GM19025 (cell line): ENCODE measurements around the gene STAM2.
"Not testable (repeated sequence)": the region's sequence is repeated elsewhere in the genome, so short reads cannot be mapped to it uniquely, and the experiment has no call there.

Experiments
- ATAC-seq: cut with Tn5 transposase; IDR thresholded peaks from one replicate; pipeline ENCODE4 v1.9.1; 2021; ENCODE audit warnings: mild to moderate bottlenecking, low read depth, moderate library complexity; ENCODE audit not compliant: unreplicated experiment

Gene STAM2

DNA sequence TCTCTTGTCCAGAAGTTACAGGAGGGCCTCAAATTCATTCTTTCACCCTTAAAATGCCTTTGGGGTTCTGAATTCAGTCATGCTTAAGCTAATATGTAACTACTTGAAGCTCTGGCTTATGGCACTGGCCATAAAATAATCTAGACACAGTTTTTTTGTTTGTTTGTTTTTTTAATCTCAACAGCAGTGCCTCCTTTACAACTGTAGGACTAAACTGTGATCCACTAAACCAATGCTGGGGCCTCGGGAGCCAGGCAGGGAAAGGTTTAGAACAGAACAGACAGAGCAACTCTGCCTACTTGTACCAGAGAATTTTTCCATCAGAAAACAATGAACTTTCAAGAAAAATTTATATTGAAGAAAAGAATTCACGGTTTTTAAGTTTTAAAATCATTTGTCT is 1.7 kb downstream of the STAM2 start:
- ATAC-seq: no peak

DNA sequence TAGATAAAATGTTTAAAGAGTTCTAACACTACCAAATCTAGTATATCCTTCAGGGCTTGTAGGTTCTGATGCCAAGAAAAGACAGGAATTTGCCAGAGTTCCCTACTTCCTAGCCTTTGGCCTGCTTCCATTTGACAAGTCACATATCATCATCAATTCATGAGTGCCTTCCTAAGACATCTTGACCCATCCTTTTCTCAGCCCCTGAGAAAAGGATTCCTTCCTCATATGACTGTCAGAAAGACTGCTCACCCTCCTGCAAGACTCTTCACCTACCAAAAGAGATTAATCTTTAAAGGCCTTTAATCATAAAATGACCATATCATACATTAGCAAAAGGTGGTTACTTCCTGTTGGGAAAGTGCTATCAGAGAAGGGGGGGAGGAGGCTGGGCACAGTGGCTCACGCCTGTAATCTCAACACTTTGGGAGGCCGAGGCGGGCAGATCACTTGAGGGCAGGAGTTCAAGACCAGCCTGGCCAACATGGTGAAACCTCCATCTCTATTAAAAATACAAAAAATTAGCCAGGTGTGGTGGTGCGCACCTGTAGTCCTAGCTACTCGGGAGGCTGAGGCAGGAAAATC is 3.3 kb downstream of the STAM2 start:
- not testable (repeated sequence) for ATAC-seq

DNA sequence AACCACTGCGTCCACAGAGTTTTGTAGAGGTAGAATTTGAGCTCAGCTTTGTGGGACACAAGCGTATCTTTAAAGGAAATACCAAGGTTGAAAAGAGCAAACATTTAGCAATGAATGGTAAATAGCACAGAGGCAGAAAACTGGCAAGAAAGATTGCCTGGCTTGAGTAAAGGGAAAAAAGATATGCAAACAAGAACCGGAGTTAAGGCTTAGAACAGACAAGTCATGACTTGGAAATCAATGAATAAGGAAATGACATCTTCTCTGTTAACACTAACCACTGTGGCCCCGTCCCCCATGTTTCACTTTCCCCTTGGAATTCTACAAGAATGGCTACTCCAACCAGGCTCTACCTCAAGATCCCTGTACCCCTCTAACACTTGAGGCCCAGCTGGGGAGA is 3.8 kb downstream of the STAM2 start:
- ATAC-seq: no peak

DNA sequence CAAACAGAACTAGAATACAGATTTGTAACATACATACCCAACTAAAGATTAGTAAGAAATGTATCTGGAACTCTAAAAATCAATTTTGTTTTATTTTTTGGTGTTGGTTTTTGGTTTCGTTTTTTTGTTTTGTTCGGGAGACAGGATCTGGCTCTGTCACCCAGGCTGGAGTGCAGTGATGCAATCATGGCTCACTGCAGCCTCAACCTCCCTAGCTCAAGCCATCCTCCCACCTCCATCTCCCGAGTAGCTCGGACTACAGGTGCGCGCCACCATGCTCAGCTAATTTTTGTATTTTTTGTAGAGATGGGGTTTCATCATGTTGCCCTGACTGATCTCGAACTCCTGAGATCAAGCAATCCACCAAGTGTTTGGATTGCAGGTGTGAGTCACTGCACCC is 6.4 kb downstream of the STAM2 start:
- ATAC-seq: not testable (repeated sequence)

DNA sequence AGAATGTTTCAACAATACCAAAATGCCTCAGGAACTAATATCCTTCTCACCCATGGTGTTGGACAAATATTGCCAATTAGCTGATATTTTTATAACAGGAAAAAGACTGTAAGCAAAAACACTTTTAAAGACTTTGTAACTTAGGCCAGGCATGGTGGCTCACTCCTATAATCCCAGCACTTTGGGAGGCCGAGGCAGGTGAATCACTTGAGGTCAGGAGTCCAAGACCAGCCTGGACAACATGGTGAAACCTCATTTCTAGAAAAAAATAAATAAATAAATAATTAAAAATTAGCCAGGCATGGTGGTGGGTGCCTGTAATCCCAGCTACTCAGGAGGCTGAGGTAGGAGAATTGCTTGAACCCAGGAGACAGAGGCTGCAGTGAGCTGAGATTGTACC is 8.1 kb downstream of the STAM2 start:
- ATAC-seq: not testable (repeated sequence)

DNA sequence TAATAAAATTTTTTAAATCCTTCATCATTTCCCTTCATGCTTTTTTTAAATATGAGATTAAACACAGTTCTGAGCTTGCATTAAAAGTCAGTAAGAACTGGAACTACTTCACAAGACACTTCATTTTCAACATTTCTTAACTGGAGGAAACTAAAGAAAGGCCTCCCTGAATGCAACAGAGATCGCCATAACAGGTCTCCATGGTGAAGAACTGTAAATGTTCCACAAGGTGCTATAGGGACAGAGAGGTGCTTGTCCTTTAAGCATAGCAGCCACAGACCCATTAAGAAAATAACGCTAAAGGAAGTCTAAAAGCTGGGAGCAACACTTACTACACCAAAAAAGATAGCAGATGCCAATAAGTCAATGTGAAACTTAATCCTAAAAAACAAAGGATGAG is 8.5 kb downstream of the STAM2 start:
- peak; percentile 29 for ATAC-seq

DNA sequence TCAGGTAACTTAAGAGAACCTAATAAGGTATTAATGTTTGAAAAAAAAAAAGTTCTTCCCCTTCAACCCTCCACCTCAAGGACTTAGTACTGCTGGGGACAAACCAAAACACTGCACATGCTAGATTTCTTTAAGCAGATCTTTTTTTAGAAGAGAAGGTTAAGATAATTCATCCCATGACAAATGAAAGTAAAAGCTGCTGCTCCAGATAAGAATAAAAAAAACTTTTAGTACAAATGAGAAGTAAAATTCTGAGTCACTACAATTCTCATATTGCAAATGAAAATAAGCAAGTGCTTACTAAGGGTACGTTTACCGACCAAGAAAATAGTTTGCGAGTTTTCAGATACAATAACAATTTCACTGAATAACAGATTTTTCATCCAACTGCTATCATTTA is 8.9 kb downstream of the STAM2 start:
- peak; percentile 75 for ATAC-seq

DNA sequence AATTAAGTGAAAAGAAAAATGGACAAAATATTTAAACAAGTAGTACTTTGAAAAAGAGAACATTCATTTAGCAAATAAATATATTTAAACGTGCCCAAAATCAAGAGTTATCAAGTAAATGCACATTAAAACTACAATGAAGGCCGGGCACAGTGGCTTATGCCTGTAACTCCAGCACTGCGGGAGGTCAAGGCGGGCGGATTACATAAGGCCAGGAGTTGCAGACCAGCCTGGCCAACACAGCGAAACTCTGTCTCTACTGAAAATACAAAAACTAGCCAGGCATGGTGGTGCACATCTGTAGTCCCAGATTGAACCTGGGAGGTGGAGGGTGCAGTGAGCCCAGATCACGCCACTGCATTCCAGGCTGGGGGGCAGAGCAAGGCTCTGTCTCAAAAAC is 9.8 kb downstream of the STAM2 start:
- no peak for ATAC-seq

DNA sequence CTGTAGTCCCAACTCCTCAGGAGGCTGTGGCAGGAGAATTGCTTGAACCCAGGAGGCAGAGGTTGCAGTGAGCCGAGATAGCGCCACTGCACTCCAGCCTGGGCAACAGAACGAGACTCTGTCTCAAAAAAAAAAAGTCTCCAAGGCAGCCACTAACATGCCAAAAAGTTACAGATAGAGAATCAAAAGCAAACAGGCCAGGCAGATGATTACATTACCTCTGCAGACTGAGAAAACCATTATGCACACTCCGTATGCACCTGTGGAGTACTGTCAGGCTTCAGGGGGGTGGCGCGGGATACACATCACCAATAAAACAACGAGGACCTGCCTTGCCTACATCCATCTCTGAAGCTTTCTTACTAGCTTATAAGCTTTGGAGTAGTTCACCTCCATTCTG is 10.3 kb downstream of the STAM2 start:
- ATAC-seq: no peak

DNA sequence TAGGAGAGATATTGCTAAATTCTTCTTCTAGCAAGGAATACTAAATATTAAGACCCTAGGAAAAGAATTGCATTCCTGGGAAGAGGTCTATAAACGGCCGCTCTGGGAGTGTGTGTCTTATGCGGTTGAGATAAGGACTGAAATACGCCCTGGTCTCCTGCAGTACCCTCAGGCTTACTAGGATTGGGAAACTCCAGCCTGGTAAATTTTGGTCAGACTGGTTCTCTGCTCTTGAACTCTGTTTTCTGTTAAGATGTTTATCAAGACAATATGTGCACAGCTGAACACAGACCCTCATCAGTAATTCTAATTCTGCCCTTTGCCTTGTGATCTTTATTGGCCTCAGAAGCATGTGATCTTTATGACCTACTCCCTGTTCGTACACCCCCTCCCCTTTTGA is 11.9 kb downstream of the STAM2 start:
- not testable (repeated sequence) for ATAC-seq

DNA sequence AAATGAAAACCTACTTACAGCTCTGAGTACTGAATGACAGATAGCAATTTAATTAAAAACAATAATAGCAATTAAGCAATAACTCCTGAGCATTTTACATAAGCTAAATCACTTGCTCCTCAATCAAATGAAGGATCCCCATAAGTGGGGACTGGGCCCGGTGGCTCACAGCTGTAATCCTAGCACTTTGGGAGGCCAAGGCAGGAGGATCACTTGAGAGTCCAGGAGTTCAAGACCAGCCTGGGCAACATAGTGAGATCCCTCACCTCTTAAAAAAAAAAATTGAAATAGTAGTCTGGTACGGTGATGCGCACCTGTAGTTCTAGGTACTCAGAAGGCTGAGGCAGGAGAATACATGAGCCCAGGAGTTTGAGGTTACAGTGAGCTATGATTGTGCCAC is 13.4 kb downstream of the STAM2 start:
- no peak for ATAC-seq

DNA sequence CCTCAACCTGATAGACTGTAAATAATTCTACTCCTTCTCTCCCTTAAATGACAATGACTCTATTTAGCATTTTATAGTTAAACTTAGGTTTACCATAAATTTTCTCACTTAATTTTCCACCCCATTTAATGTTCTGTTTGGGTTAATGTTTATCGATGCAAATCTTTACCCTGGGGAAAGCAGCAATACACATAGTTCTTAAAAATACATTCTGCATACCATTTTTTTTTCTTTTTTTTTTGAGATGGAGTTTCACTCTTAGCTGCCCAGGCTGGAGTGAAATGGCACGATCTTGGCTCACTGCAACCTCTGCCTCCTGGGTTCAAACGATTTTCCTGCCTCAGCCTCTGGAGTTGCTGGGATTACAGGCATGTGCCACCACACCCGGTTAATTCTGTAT is 14.0 kb downstream of the STAM2 start:
- no peak for ATAC-seq

DNA sequence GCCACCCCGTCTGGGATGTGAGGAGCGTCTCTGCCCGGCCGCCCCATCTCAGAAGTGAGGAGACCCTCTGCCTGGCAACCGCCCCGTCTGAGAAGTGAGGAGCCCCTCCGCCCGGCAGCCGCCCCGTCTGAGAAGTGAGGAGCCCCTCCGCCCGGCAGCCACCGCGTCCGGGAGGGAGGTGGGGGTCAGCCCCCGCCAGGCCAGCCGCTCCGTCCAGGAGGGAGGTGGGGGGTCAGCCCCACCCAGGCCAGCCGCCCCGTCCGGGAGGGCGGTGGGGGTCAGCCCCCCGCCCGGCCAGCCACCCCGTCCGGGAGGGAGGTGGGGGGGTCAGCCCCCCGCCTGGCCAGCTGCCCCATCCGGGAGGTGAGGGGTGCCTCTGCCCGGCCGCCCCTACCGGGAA is 15.2 kb downstream of the STAM2 start:
- not testable (repeated sequence) for ATAC-seq

DNA sequence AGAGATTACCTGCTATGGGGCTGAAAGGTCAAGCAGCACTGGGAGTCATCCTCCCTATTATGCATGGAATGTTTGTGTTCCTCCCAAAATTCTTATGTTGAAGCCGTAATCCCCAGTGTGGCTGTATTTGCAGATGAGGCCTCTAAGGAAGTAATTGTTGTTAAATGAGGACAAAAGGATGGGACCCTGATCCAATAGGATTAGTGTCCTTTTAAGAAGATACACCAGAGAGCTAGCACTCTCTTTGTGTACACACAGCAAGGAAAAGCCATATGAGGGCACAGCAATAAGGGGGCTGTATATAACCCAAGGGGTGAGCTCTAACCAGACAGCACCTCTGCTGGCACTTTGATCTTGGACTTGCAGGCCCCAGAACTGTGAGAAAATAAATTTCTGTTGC is 18.3 kb downstream of the STAM2 start:
- ATAC-seq: no peak

DNA sequence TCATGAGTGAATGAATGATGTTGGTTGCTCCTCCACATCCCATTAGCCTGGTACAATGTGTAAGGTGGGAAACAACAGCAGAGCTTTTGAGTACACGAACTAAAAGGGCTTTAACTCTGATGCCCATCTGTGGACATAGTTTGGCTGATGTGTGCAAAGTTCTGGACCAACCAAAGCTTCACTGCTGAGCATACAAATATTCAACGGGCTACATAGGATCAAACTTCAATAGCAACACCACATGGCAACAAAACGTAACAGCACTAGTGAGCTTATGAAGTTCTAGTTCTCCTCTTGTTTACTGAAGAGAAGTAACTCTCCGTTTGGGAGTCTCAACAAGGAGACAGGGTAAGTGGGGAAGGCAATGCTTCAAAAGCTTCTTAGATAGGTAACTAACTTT is 20.4 kb downstream of the STAM2 start:
- no peak for ATAC-seq

DNA sequence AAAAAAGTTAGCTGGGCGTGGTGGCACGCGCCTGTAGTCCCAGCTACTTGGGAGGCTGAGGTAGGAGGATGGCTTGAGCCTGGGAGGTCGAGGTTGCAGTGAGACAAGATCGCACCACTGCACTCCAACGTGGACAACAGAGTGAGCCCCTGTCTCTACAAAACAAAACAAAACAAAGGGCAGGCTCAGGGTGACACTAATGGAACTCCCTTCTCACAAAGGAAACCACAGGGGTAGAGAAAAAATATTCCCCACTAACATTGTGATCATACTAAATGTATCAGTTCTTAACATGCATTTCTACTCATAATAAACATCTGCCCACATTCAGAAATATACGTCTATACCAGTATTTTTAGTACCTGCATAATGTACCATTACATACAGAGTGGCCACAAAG is 21.1 kb downstream of the STAM2 start:
- ATAC-seq: no peak

DNA sequence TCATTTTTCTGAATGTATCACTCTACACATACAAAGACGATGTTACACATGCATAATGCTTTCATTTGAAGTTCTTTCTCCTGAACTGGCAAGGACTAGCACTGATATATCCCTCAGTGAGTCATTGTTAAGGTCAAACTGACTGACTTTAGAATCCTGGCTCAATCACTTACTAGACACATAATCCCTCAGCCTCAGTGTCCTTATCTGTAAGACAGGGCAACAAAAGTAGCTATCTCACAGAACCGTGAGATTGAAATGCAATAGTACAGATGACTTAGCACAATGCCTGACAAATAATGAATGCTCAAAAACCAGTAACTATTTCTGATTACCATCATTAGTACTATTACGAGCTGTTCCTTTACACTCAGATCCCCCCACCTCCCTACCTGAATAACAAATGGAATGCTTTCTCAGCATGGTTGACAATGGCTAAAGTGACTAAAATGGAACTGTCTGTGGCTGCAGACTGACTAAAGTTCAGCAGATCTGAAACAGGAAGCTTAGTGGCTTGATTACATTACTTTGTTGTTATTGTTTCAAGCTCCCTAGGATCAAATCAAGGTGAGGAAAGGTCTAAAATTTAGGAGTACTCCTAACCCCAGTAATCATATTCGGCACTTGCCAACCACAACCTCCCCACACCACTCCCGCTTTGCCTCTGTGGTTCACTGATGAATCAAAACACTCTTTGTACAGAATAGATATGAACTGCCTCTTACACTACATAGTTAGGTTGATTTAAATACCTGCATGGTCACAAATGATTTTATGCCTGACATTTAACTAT is 40.9 kb downstream of the STAM2 start:
- peak; percentile 72 for ATAC-seq

DNA sequence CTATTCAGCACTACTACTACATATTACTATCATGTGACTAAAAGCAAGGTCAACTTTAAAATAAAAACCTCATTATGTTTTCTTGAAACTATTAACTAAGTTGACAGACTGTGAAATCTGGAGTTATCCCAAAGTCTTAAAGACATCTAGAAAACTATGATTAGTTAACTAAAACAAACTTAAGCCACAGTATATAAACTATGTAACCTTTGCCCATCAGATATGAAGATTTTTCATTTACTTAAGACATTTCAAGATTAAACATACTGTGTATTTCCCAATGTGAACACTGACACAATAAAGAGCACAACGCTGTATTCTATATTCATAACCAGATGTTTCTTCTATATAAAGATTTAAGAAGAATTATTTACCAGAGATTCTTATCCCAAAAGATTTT is 43.3 kb downstream of the STAM2 start:
- no peak for ATAC-seq

DNA sequence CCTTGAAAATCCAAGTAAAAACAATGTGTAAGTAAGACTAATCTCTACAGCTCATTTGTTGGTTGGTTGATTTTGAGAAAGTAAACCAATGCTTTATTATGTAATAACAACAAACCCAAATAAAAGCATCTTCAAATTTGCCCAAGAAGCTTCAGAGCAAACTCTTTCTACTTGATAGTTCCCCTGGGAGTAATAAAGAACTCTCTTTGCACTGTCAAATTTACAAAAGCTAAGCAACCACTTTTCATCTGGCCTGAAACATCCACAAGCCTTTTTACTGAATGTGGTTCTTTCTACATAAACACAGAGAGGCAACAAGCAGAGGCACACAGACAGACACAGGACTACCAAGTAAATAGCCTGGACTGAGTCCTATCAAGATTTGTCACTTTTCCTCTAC is 47.9 kb downstream of the STAM2 start:
- ATAC-seq: no peak

DNA sequence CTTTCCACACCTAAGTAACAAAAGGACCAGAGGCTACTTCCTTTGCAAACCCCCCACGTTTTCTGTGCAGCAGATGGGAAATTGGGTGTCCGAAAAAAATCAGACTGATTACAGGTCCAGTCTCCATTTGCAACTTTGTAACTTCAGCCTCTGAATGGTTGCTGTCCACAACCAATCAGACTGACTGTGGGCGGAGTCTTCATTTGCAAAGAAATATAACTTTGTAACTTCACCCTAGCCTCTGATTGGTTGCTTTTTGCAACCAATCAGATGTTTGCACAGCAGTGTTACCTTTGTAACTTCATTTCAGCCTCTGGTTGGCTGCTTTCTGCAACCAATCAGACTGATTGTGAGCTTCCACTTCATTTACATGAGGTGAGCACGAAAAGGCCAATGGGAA is 48.9 kb downstream of the STAM2 start:
- ATAC-seq: no peak

DNA sequence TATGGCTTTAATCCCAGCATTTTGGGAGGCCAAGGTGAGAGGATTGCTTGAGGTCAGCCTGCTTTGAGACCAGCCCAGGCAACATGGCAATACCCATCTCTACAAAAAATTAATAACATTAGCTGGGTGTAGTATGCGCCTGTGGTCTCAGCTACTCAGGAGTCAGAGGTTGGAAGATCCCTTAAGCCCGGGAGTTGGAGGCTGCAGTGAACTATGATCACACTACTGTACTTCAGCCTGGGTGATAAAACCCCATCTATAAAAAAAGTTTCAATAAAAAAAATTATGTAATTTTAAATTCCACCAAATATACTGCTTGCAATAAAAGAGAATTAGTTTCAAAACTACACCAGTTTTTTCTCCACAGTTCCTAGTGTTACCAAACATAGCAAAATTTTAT is 53.4 kb downstream of the STAM2 start:
- ATAC-seq: no peak

DNA sequence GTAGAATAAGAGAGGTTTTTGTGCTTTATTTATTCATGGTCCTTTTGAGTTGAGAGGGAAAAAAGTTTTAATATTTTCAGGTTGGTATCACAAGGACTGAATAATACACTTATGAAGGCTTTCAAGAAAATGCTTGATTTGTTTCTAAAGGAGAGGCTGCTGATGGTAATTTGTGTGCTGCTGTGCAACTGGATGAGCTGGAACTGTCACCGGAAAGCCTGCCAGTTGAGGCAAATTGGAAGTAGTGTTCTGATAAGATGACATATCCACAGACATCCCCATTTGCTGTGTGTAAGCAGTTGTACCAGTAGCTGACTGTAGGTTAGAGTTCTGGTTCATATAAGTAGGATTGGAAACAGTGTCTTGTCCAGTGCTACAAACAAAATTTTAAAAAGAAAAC is 55.1 kb downstream of the STAM2 start:
- ATAC-seq: no peak
